PFSK-1 (cell line): Measurements from ENCODE around the gene CYP2W1.
A peak's percentile ranks its signal among the peaks of the same experiment; 100 is the strongest.

Experiments used
- FOXP2 ChIP-seq: optimal IDR thresholded peaks from 2 replicates; pipeline ENCODE3; 2011; ENCODE audit warnings: borderline replicate concordance, control low read depth, inconsistent platforms; ENCODE audit not compliant: insufficient read depth; ENCODE audit errors: extremely low read length, extremely low read depth
- POLR2AphosphoS5 ChIP-seq: IDR thresholded peaks from 2 replicates; pipeline ENCODE4 v1.6.1; 2012; ENCODE audit warnings: low read depth, mild to moderate bottlenecking, control low read depth, low read length, moderate library complexity
- SIN3A ChIP-seq: IDR thresholded peaks from 2 replicates; pipeline ENCODE4 v1.6.1; 2012; ENCODE audit warnings: mild to moderate bottlenecking, low read length, moderate library complexity, borderline replicate concordance; ENCODE audit not compliant: insufficient read depth
- TAF1 ChIP-seq: IDR thresholded peaks from 2 replicates; pipeline ENCODE4 v1.6.1; 2012; ENCODE audit warnings: low read length, control low read depth, borderline replicate concordance; ENCODE audit not compliant: insufficient read depth
- TF ChIP-seq, protein P1 (sequence below), 2 experiments: IDR thresholded peaks; 2 replicates each; pipeline versions ENCODE4 v1.6.1 to v1.8.0; 2011 to 2012; ENCODE audit warnings: low read depth in 2 of 2, low read length in 2 of 2, control low read depth in 1 of 2, inconsistent platforms in 1 of 2, mild to moderate bottlenecking in 1 of 2, moderate library complexity in 1 of 2; ENCODE audit not compliant: insufficient read depth in 1 of 2

CYP2W1 gene

DNA sequence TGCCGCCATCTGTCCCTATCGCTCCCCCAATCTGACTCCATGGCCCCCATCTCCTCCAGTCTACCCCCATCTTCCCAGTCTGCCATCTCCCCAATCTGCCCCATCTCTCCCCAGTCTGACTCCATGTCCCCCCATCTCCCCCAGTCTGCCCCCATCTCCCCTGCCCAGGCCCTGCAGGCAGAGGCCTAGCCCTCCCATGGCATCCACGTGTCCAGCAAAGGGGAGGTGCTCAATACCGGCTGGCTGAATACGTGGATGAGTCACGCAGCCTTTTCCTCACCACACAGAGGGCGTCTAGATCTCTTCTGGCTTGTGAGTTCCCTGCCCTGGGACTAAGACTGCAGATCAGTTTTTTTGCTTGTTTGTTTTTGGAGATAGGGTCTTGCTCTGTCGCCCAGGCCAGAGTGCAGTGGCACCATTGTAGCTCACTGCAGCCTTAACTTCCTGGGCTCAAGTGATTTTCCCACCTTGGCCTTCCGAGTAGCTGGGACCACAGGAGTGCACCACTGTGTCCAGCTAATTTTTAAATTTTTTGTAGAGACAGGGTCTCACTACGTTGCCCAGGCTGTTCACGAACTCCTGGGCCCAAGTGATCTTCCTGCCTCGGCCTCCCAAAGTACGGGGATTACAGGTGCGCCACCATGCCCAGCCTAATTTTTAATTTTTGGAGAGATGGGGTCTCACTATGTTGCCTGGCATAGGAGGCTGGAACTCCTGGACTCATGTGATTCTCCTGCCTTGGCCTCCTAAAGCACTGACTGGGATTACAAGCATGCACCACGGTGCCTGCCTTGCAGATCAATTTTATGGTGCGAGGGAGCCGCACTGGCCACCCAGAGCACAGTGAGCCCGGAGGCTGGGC is 46.0 kb downstream of the CYP2W1 start:
- peak; percentile 30; the same call in 1 of the 2 replicates for TF ChIP-seq POLR2AphosphoS5
- TF ChIP-seq TAF1: no peak; the same call in 1 of the 2 replicates
- TF ChIP-seq SIN3A: peak; percentile 81; the same call in 1 of the 2 replicates

- TF ChIP-seq, protein P1, sequence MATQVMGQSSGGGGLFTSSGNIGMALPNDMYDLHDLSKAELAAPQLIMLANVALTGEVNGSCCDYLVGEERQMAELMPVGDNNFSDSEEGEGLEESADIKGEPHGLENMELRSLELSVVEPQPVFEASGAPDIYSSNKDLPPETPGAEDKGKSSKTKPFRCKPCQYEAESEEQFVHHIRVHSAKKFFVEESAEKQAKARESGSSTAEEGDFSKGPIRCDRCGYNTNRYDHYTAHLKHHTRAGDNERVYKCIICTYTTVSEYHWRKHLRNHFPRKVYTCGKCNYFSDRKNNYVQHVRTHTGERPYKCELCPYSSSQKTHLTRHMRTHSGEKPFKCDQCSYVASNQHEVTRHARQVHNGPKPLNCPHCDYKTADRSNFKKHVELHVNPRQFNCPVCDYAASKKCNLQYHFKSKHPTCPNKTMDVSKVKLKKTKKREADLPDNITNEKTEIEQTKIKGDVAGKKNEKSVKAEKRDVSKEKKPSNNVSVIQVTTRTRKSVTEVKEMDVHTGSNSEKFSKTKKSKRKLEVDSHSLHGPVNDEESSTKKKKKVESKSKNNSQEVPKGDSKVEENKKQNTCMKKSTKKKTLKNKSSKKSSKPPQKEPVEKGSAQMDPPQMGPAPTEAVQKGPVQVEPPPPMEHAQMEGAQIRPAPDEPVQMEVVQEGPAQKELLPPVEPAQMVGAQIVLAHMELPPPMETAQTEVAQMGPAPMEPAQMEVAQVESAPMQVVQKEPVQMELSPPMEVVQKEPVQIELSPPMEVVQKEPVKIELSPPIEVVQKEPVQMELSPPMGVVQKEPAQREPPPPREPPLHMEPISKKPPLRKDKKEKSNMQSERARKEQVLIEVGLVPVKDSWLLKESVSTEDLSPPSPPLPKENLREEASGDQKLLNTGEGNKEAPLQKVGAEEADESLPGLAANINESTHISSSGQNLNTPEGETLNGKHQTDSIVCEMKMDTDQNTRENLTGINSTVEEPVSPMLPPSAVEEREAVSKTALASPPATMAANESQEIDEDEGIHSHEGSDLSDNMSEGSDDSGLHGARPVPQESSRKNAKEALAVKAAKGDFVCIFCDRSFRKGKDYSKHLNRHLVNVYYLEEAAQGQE (IDR thresholded peaks at IDR 0.05; ENCODE audit: insufficient read depth in 1 of 2, low read depth in 2 of 2, low read length in 2 of 2): no peak
- no peak for TF ChIP-seq SIN3A
- no peak for TF ChIP-seq TAF1
- no peak for TF ChIP-seq POLR2AphosphoS5
- TF ChIP-seq FOXP2: no peak
These were observed 46.9 kb downstream of the CYP2W1 start for GRCh38 chr7:1029637-1030443.

DNA sequence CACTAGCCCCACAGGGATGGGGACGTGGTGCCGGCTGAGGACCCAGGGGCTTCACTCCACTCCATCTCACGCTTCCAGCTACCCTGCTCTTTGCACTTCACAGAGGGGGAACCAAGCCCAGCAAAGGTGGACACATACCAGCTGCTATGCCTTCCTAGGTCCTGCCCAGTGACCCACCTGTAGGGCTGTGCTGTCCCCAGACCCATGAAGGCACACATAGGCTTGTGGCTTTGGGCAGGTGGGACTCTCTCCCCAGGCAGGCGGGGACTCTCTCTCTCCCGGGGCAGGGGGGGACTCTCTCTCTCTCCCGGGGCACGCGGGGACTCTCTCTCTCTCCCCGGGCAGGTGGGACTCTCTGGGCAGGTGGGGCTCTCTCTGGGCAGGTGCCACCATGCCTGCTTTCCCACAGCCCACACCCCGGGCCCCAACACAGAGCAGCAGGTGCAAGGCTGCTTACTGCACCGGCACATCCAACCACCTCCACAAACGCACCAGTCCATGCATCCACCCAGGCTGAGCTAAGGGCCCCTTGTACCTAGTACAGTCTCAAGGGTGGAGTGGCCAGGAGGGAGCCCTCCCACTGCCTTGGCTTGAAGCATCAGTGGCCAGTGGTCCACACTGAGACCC is 47.6 kb downstream of the CYP2W1 start:
- TF ChIP-seq TAF1: no peak
- TF ChIP-seq FOXP2: no peak
- TF ChIP-seq, protein P1 (IDR thresholded peaks at IDR 0.05; ENCODE audit: insufficient read depth in 1 of 2, low read depth in 2 of 2, low read length in 2 of 2): no peak
- TF ChIP-seq SIN3A: no peak
- no peak for TF ChIP-seq POLR2AphosphoS5

- TF ChIP-seq, protein P1 (IDR thresholded peaks at IDR 0.05; ENCODE audit: insufficient read depth in 1 of 2, low read depth in 2 of 2, low read length in 2 of 2): no peak
- no peak for TF ChIP-seq POLR2AphosphoS5
- no peak for TF ChIP-seq FOXP2
- TF ChIP-seq TAF1: no peak
- no peak for TF ChIP-seq SIN3A
These were observed 48.9 kb downstream of the CYP2W1 start for GRCh38 chr7:1031716-1032455.

DNA sequence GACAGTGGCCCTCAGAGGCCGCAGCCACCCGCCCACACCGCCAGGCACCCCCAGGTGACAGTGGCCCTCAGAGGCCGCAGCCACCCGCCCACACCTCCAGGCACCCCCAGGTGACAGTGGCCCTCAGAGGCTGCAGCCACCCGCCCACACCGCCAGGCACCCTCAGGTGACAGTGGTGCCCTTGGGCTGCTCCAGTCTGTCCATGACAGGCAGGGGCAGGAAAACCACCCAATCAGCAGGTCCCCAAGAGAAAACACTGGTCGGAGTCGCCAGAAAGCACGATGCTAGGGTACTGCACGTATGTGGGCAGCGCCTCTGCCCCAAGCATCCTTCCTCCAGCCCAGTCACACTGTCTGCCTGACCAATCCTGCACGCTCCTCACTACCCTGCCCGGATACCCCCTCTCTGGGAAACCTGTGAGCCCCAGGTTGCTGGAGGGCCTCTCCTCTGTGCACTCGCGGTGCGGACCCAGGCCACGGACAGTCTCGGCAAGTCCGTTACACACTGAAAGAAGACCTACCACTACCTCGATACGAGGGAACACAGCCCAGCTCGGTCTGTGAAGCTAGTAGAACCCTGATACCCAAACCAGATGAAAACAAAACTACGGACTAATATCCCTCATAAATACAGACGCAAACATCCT is 49.7 kb downstream of the CYP2W1 start:
- TF ChIP-seq FOXP2: no peak
- TF ChIP-seq, protein P1 (IDR thresholded peaks at IDR 0.05; ENCODE audit: insufficient read depth in 1 of 2, low read depth in 2 of 2, low read length in 2 of 2): no peak
- no peak for TF ChIP-seq TAF1
- TF ChIP-seq SIN3A: no peak
- no peak for TF ChIP-seq POLR2AphosphoS5
